SU-DHL-6 (cell line): ENCODE data around the gene MRPS34.

Experiments used
- EZH2phosphoT487 ChIP-seq: fragments of 200-600 bp; sonication (generic), shearing (Covaris generic); conservative IDR thresholded peaks from 2 replicates; pipeline ENCODE4 v1.6.1; 2018; ENCODE audit warnings: mild to moderate bottlenecking, antibody characterized with exemption, low read length, moderate library complexity, mixed read lengths
- TF ChIP-seq, protein P1 (sequence below): fragments of 200-600 bp; sonication (generic); IDR thresholded peaks from one replicate; pipeline ENCODE4 v1.5.1; 2017; ENCODE audit warnings: antibody characterized with exemption, mild to moderate bottlenecking, low read length, moderate library complexity; ENCODE audit not compliant: insufficient read depth, poor library complexity, severe bottlenecking

DNA sequence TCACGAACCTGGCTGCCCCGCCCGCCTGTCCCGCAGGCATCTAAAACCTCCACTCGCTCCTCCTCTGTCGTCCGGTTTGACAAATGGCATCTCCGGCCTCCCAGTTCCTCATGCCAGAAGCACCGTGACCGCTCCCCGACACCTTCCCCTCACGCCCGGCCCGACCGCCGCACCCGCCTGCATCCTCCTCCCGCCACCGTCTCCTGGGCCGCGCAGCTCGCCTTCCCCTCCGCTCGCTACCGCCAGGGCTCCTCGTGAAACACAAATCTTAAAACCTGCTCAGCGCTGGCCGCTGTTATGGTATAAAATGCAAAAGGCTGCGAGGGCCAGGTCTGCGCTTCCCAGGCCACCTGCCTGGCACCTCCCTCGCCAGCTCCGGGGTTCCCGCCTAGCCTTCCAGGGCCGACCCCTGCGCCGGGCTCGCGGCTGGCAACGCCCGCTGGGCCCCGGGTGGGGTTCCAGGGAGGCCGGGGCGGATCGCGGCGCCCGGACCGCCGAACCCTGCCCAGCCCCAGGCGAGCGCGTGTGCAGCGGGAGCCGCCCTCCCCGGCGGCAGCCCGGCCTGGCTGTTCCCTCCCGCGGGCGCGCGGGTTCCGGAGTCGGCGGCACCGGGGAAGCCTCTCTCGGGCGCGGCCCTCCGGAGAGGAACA lies 8.9 kb upstream of the MRPS34 start:
- TF ChIP-seq, protein P1, sequence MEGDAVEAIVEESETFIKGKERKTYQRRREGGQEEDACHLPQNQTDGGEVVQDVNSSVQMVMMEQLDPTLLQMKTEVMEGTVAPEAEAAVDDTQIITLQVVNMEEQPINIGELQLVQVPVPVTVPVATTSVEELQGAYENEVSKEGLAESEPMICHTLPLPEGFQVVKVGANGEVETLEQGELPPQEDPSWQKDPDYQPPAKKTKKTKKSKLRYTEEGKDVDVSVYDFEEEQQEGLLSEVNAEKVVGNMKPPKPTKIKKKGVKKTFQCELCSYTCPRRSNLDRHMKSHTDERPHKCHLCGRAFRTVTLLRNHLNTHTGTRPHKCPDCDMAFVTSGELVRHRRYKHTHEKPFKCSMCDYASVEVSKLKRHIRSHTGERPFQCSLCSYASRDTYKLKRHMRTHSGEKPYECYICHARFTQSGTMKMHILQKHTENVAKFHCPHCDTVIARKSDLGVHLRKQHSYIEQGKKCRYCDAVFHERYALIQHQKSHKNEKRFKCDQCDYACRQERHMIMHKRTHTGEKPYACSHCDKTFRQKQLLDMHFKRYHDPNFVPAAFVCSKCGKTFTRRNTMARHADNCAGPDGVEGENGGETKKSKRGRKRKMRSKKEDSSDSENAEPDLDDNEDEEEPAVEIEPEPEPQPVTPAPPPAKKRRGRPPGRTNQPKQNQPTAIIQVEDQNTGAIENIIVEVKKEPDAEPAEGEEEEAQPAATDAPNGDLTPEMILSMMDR: no peak
- TF ChIP-seq EZH2phosphoT487: no peak
